AG04449 (cell line): ENCODE data around the gene TNS4.
A peak's percentile ranks its signal among the peaks of the same experiment; 100 is the strongest.

Source experiments
- CTCF ChIA-PET: fragments of 350-600 bp; formaldehyde crosslinking; extraction: SDS; loops from one replicate; lab custom pipeline; 2021; ENCODE audit warnings: antibody characterized with exemption; lab: Yijun Ruan, JAX
- POLR2A ChIA-PET: fragments of 400-600, 350-600 bp; formaldehyde crosslinking; extraction: SDS; loops from one replicate; lab custom pipeline; 2020; ENCODE audit warnings: antibody characterized with exemption, inconsistent platforms; lab: Yijun Ruan, JAX
- DNase-seq: peaks from one replicate; pipeline ENCODE4 v3.0.0-alpha.2; 2010; ENCODE audit warnings: low read depth, low spot score
- H3K4me3 ChIP-seq: 2 replicates; pipeline ENCODE4 v1.5.1; 2011; ENCODE audit warnings: low read depth, mild to moderate bottlenecking, control low read depth, low read length
- TF ChIP-seq, protein P1 (sequence below): IDR thresholded peaks from one replicate; pipeline ENCODE4 v1.5.1; 2011; ENCODE audit warnings: mild to moderate bottlenecking, moderate library complexity, low read length, control low read depth, inconsistent platforms; ENCODE audit not compliant: insufficient read depth; ENCODE audit errors: missing control alignments

TNS4 gene, protein sequence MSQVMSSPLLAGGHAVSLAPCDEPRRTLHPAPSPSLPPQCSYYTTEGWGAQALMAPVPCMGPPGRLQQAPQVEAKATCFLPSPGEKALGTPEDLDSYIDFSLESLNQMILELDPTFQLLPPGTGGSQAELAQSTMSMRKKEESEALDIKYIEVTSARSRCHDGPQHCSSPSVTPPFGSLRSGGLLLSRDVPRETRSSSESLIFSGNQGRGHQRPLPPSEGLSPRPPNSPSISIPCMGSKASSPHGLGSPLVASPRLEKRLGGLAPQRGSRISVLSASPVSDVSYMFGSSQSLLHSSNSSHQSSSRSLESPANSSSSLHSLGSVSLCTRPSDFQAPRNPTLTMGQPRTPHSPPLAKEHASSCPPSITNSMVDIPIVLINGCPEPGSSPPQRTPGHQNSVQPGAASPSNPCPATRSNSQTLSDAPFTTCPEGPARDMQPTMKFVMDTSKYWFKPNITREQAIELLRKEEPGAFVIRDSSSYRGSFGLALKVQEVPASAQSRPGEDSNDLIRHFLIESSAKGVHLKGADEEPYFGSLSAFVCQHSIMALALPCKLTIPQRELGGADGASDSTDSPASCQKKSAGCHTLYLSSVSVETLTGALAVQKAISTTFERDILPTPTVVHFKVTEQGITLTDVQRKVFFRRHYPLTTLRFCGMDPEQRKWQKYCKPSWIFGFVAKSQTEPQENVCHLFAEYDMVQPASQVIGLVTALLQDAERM

GRCh38 chr17:40501499-40501911 is at the start of gene TNS4:
Gene TNS4 (minus strand): TSS chr17:40501623. CDS start chr17:40496425, 5,198 bp downstream.
- no peak for DNase-seq
- POLR2A ChIA-PET = no interaction called here
- H3K4me3 ChIP-seq = no peak within 1 kb of the TSS
- TF ChIP-seq, protein P1, sequence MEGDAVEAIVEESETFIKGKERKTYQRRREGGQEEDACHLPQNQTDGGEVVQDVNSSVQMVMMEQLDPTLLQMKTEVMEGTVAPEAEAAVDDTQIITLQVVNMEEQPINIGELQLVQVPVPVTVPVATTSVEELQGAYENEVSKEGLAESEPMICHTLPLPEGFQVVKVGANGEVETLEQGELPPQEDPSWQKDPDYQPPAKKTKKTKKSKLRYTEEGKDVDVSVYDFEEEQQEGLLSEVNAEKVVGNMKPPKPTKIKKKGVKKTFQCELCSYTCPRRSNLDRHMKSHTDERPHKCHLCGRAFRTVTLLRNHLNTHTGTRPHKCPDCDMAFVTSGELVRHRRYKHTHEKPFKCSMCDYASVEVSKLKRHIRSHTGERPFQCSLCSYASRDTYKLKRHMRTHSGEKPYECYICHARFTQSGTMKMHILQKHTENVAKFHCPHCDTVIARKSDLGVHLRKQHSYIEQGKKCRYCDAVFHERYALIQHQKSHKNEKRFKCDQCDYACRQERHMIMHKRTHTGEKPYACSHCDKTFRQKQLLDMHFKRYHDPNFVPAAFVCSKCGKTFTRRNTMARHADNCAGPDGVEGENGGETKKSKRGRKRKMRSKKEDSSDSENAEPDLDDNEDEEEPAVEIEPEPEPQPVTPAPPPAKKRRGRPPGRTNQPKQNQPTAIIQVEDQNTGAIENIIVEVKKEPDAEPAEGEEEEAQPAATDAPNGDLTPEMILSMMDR = no peak
- CTCF ChIA-PET = interaction anchor here (1.2 to 1.5 kb wide), 5 partner anchors 9 to 51 kb away, joined by 3 to 7 read pairs (median 3); no protein-coding TSS in a partner anchor

DNA sequence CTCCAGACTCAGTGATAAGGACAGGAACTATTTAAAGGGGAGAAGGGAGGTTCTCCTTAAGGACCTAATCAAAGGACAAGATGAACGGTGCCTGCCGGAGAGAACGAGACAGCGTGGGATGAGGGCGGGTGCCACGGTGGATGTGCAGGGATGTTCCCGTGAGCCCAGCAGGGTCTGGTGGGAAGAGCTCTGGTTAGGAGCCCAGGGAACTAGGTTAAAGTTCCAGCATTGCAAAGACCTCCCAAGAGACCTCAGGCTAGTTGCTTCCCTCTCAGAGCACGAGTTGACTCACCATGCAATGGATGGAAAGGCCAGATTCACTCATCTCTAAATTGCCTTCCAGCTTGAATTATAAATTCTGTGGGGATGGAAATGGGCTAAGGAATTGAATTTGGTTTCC is 49.2 kb upstream of the TNS4 start:
- TF ChIP-seq, protein P1 = no peak
- POLR2A ChIA-PET = interaction anchor here (1.0 to 2.2 kb wide), 8 partner anchors 10 to 246 kb away, joined by 3 to 14 read pairs (median 6); partner anchors contain the start of gene IGFBP4
- H3K4me3 ChIP-seq = no peak overlapping the region
- CTCF ChIA-PET = interaction anchor here (1.0 to 29.3 kb wide), 5 partner anchors 8 to 251 kb away, joined by 3 to 562 read pairs (median 223); partner anchors contain the start of genes CCR7, GJD3 and IGFBP4
- DNase-seq = peak; percentile 73

DNA sequence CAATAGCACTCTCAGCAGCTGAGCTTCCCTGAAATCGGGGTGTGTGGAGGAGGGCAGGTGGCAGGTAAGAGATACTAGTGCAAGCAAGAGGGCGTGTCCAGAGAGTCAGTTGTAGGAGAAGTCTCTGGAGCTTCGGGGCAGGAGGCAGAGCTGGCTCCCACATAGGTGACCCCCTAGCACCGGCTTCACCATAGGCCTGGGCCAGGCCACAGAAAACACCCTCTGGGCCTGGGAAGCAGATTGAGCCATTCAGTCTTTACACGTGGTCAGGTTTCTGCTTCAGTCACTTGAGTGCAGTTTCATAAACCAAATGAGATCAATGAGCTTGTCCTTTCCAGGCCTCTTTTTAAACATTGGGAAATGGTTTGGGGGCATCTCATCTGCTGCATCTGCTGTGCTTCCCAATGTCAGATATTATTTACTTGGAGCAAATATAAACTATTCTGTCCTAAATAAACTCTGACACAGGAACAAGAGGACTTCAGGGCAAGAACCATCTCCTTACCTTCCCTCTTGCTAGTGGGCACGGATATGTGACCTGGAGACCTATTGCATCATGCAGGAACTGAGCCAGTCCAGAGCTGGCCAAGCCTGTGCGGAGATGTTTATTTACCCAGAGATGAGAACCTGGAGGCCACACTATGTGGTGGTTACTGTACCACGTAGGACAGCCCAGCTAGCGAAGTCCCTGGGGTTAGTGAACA is 47.7 kb upstream of the TNS4 start:
- TF ChIP-seq, protein P1 = no peak
- POLR2A ChIA-PET = interaction anchor here (0.5 to 1.1 kb wide), 6 partner anchors 10 to 97 kb away, joined by 3 to 5 read pairs (median 3); no protein-coding TSS in a partner anchor
- no peak overlapping the region for H3K4me3 ChIP-seq
- CTCF ChIA-PET = interaction anchor here (1.2 to 29.3 kb wide), 7 partner anchors 8 to 1114 kb away, joined by 4 to 562 read pairs (median 17); partner anchors contain the start of genes CCR7 and IGFBP4
- DNase-seq = peak; percentile 77

DNA sequence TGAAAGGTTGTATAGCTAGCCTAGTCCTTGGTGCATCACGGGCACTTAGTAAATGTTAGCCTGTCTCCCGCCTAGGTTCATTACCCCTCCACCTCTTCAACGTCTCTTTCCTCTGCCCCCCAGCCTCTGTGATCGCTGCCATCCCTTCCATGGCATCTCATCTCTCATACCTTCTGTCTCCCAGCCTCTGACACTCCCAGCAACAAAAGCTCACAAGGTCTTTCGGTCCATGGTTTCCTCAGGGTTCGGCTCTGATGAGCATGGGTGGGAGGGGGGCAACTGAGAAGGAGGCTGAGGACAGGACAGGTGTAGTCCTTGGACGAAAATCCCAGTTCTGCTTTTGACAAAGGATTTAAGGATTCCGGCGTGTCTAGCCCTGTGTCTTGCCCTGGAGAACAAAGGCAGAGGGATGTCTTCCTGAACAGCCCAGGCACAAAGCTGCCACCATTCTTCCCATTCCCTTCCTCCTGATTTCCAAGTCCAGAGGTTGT is 47.1 kb upstream of the TNS4 start:
- TF ChIP-seq, protein P1 = no peak
- POLR2A ChIA-PET = interaction anchor here (0.5 to 0.6 kb wide), 2 partner anchors 10 to 25 kb away, joined by 3 read pairs; no protein-coding TSS in a partner anchor
- CTCF ChIA-PET = interaction anchor here (1.2 to 29.3 kb wide), 7 partner anchors 7 to 1114 kb away, joined by 4 to 562 read pairs (median 17); partner anchors contain the start of genes CCR7 and IGFBP4
- DNase-seq = no peak
- no peak overlapping the region for H3K4me3 ChIP-seq

- POLR2A ChIA-PET = interaction anchor here (0.6 kb wide), 1 partner anchor 25 kb away, joined by 3 read pairs; no protein-coding TSS in a partner anchor
- TF ChIP-seq, protein P1 = no peak
- no peak overlapping the region for H3K4me3 ChIP-seq
- no peak for DNase-seq
- CTCF ChIA-PET = interaction anchor here (1.0 to 29.3 kb wide), 8 partner anchors 6 to 1115 kb away, joined by 3 to 562 read pairs (median 12); partner anchors contain the start of genes CCR7 and IGFBP4
These were observed 46.5 kb upstream of the TNS4 start for GRCh38 chr17:40547785-40548478.
